Psoas muscle (tissue), 8 donors: ENCODE results near the gene CDH8. TPM values are rescaled to one million over a fixed set of nuclear protein-coding genes. Genes with fewer than 3 reads are reported as not detected.

Source experiments
- ATAC-seq, 4 donors: fragments of 200-7000 bp; cut with Tn5 transposase; one replicate each; pipeline ENCODE4 v1.9.1; 2020; ENCODE audit warnings: moderate library complexity in 3 of 4, mild to moderate bottlenecking in 2 of 4
- DNase-seq, 2 donors: peaks; one replicate each; pipeline ENCODE4 v3.0.0-alpha.2; 2020
- H3K27ac ChIP-seq: fragments of 200-600 bp; one replicate; pipeline ENCODE4 v1.8.0; 2022
- H3K27me3 ChIP-seq, 3 donors: fragments of 200-600 bp in 1 of 3; one replicate each; pipeline versions ENCODE4 v1.6.1 to v1.8.0; 2013 to 2022; ENCODE audit warnings: low read length in 2 of 3, mild to moderate bottlenecking in 2 of 3, moderate library complexity in 1 of 3; ENCODE audit not compliant: insufficient read depth in 3 of 3
- H3K36me3 ChIP-seq, 2 donors: fragments of 200-600 bp in 1 of 2; one replicate each; pipeline versions ENCODE4 v1.6.1 to v1.8.0; 2013 to 2022; ENCODE audit warnings: low read depth in 1 of 2, mild to moderate bottlenecking in 1 of 2, moderate library complexity in 1 of 2; ENCODE audit not compliant: insufficient read depth in 1 of 2
- H3K4me1 ChIP-seq: fragments of 200-600 bp; one replicate; pipeline ENCODE4 v1.8.0; 2022
- H3K4me3 ChIP-seq: fragments of 200-600 bp; one replicate; pipeline ENCODE4 v1.8.0; 2022; ENCODE audit warnings: mild to moderate bottlenecking
- H3K9me3 ChIP-seq: fragments of 200-600 bp; one replicate; pipeline ENCODE4 v1.8.0; 2022
- WGBS, 3 donors: extraction: QIAGEN DNeasy Blood & Tissue Kit; methylation state at CpG; one replicate each; pipeline versions ENCODE4 v1.1.6 to v1.1.7; 2013; 5-methylcytosine and 5-hydroxymethylcytosine counted together
- intact Hi-C, 2 donors: fragments of 100-400 bp; cut with DNase I; formaldehyde crosslinking; loops; one replicate each; pipeline versions ENCODE4 v1.11.0 to v1.14.2; 2022
- polyA plus RNA-seq, 3 donors: library from polyadenylated mRNA; stranded (reverse); fragments of 200-250 nt; gene quantifications; one replicate each; pipeline ENCODE4 v1.2.3, GENCODE V29; 2013
- total RNA-seq, 4 donors: library from RNA; stranded (reverse); fragmentation: NEBNext Ultra II Directional in 2 of 4; extraction: Animal tissue kit (Norgen Biotek cat#: 25700) in 2 of 4; gene quantifications; one replicate each; pipeline versions ENCODE4 v1.2.1 to v1.2.4, GENCODE V29; 2021 to 2023
- TF ChIP-seq, protein P1 (sequence below): fragments of 200-600 bp; IDR thresholded peaks from one replicate; pipeline ENCODE4 v1.8.0; 2022; ENCODE audit warnings: antibody characterized with exemption
- donor health status: healthy with polysubstance abuse.
- donor health status: DM: no; HTN: no; CAD: no; lungs with moderate emphysema.
- donor health status: Bipolar disorder and iron deficiency.
- donor health status: healthy.
- donor health status: DM: yes; HTN: yes; CAD: no.
- donor health status: DM: no; HTN: no; CAD: no.
- donor health status: DM: no; HTN: no; CAD: no.
- donor health status: DM: yes; HTN: yes; CAD: no.

The CDH8 gene
- total and polyA plus RNA-seq, 7 donors, result 0.13 to 1.2 (median 0.58) TPM

DNA sequence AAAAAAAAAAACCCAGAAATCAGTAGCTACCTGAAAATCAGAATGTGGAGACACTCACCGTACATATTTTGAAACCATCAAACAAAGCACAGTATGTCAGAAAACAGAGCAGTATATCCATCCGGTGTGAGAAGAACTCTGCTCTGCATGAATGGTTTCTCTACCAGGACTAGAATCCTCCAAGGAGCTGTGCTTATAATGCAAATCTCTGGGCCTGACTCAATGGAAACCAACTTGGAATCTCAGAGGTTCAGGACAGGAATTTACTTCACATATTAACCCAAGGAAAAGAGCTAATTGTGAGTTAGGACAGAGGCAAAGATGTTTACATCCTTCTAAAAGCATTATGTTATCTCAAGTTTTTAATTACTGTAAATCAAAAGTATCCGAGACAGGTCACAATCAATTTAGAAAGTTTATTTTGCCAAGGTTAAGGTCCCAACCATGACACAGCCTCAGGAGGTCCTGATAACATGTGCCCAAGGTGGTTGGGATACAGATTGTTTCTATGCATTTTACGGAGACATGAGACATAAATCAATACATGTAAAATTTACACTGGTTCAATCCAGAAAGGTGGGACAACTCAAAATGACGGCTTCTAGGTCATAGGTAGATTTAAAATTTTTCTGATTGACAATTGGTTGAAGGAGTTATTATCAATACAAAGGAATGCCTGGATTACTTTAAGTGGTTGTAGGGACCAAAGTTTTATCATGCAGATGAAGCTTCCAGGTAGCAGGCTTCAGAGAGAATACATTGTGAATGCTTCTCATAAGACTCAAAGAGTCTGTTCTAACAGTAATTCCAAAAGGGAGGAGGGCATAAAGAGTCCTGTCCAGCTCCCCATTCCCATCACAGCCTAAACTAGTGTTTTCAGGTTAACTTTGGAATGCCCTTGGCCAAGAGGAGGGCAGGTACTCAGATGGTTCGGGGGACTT, 164.1 kb downstream of the CDH8 start:
- no peaks in the 10 kb centered on the region for H3K36me3 ChIP-seq
- no peaks in the 10 kb centered on the region for H3K4me1 ChIP-seq
- TF ChIP-seq, protein P1, sequence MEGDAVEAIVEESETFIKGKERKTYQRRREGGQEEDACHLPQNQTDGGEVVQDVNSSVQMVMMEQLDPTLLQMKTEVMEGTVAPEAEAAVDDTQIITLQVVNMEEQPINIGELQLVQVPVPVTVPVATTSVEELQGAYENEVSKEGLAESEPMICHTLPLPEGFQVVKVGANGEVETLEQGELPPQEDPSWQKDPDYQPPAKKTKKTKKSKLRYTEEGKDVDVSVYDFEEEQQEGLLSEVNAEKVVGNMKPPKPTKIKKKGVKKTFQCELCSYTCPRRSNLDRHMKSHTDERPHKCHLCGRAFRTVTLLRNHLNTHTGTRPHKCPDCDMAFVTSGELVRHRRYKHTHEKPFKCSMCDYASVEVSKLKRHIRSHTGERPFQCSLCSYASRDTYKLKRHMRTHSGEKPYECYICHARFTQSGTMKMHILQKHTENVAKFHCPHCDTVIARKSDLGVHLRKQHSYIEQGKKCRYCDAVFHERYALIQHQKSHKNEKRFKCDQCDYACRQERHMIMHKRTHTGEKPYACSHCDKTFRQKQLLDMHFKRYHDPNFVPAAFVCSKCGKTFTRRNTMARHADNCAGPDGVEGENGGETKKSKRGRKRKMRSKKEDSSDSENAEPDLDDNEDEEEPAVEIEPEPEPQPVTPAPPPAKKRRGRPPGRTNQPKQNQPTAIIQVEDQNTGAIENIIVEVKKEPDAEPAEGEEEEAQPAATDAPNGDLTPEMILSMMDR, result no peak
- no peak overlapping the region for H3K4me3 ChIP-seq
- H3K27me3 ChIP-seq, result no peaks in the 10 kb centered on the region
- no peaks in the 10 kb centered on the region for H3K9me3 ChIP-seq
- 78 to 84% (median 82%) methylated on average over 6 of the region's 6 CpGs for WGBS, 3 donors
- ATAC-seq, result no peak
- intact Hi-C loops, result no loop called here
- H3K27ac ChIP-seq, result no peak overlapping the region
- no peak for DNase-seq

DNA sequence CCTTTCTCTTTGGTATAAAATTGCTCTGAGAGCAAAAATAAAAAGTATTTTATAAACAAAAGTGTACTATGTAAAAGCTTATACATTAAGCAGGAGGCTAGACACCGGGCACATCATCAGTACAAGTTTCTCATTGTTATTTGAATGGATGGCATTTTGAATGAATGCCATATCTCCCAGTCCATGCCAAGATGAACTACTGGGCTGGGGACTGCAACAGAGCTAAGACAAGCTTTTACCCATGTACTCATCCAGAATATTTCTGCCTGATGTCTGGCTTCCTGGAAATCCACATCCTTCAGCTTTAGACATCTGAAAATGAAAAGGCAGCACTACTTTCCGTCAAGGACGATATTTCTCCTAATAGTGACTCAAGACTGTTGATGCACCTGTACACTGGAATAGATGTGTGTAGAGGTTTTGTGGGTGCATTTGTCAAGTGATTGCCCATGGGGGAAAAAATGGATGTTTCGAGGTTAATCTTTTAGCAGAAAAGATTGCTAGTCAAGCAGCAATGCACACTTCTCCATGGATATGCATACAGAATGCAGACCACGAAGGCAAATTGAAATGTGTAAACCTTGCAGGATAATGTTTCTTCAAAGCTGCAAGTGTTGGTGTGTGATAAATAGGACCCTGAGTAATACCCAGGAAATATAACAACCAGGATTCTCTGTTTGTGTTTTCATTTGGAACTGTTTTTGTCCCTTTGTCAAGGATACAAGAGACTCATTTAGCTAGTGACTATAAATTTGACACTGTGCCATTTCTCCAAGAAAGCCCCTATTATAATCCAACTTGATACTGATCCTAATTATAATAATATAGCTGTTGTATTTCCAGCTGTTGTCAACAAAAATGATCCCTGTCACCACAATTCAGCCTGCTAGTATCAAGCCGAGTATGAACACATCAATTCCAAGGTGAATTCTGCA, 173.8 kb downstream of the CDH8 start:
- no peaks in the 10 kb centered on the region for H3K4me1 ChIP-seq
- H3K4me3 ChIP-seq, result no peak overlapping the region
- intact Hi-C loops, result no loop called here
- TF ChIP-seq, protein P1, result no peak
- no peaks in the 10 kb centered on the region for H3K9me3 ChIP-seq
- H3K27me3 ChIP-seq, result no peaks in the 10 kb centered on the region
- no peaks in the 10 kb centered on the region for H3K36me3 ChIP-seq
- H3K27ac ChIP-seq, result no peak overlapping the region
- ATAC-seq, result no peak
- WGBS, 3 donors, result 53 to 67% (median 62%) methylated on average over 6 of the region's 6 CpGs
- DNase-seq, result no peak

DNA sequence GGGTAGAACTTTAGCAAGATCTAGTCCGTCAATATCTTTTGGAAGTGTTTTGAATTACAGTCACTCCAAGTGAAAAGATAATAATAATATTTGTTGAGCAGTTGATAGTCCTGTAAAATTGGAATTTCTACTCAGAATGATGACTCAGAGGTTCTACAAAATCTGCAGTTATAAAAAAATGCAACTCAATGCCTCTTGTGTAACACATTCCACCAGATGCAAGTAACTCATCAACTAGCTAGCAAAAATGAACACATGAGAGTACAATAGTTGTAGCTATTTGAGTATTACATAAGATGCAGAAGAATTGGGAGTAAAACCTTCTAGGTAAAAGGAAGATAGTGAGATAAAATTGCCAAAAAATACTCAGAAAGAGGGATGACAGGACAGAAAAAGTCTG, 177.2 kb downstream of the CDH8 start:
- Histone ChIP-seq H3K27me3 (no peaks in the 10 kb centered on the region), H3K4me1 (no peaks in the 10 kb centered on the region), H3K4me3 (no peak overlapping the region), H3K27ac (no peak overlapping the region), H3K9me3 (no peaks in the 10 kb centered on the region), H3K36me3 (no peaks in the 10 kb centered on the region)
- WGBS, 3 donors, result 95 to 100% (median 96%) methylated on average over 1 of the region's 1 CpG
- TF ChIP-seq, protein P1, result no peak
- DNase-seq (no peak), ATAC-seq (no peak)
- intact Hi-C loops, result no loop called here

DNA sequence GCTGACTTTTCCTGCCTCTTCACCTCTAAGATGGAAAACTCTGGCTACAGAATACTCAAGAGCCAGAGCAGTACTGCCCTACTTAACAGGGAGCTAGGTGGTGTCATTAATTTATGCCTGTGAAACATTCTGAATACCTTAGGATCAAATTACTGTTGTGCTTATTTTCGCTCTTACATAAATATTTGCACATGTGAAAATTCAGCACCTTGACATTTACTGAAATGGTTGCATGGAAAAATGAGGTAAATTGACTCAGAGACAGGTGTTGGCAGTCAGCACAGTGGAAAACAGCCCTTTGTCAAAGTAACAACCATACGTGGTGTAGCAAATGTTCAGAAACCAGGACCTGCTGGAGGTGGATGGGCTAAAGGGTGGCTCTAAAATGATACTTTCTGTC, 193.6 kb downstream of the CDH8 start:
- H3K36me3 ChIP-seq, result no peaks in the 10 kb centered on the region
- no peaks in the 10 kb centered on the region for H3K9me3 ChIP-seq
- H3K4me3 ChIP-seq, result no peak overlapping the region
- WGBS, 3 donors, result 35 to 42% (median 37%) methylated on average over 2 of the region's 2 CpGs
- H3K27ac ChIP-seq, result no peak overlapping the region
- ATAC-seq, result no peak
- no peak for DNase-seq
- TF ChIP-seq, protein P1, result no peak
- intact Hi-C loops, result no loop called here
- no peaks in the 10 kb centered on the region for H3K27me3 ChIP-seq
- H3K4me1 ChIP-seq, result no peaks in the 10 kb centered on the region
